Smooth muscle cell of the brain vasculature (primary cell): ENCODE measurements around the gene ORM2.

Experiments
- DNase-seq: peaks from one replicate; pipeline ENCODE4 v3.0.0-alpha.2; 2012; ENCODE audit warnings: low read depth, low spot score

The ORM2 gene

DNA sequence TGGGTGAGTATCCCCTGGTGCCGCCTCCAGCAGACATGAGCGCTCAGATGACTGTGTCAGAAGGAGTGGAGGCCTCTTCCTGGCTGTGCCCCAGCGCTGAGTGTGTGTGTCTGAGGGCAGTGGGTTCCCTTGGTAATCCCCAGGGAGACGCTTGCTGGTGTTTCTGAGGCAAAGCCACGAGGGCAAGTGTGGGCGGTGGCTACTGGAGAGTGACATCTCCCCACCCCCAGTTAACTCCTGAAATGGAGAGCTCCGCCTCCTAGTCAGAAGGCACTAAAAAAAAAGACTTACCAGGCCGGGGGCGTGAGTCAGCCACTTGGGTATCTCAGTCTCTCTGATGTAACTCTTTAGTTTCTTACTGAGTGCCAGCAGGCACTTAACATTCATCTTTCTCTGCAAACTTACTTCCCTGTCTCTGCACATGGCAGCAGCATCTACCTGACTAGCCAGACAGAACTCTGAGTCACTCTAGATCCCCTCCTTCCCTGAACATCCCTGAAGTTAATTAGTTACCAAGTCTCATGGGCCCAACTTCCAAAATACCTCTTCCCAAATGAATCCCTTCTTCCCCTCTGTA lies 19.3 kb downstream of the ORM2 start:
- peak; percentile 60 for DNase-seq

DNA sequence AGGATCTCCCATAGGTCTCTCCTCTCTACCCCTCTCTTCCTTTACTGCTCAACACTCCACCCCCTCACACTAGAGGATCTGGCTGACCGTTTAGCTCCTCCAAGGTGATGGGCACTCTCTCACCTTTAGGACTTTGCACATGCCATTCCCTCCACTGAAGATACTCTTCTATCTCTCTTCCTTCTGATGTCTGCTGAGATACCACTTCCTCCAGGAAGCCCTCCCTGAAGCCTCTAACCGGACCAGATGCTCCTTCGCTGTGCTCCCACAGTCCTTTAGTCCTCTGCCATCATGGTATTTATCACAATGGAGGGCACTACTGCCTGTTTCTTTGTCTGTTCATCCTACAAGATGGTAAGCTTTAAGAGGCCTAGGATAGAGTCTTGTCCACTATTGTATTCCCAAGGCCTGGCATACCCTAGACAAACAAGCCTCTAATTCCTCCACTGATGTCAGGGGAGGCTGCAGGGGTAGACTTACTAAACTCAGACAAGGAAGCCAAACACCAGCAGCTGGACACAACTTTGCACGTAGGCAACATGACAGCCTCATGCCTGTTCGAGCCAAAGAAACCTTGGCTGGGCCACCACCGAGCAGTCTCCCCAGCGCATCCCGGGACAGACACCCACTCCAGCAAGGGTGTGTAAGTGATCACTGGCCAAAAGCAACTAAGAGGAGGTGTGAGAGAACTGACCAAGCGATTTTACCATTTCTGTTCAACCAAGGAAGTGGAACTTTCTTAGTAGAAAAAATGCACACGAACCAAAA lies 20.2 kb downstream of the ORM2 start:
- no peak for DNase-seq

- DNase-seq: no peak
Observed at GRCh38 chr9:114350636-114351401, 21.1 kb downstream of the ORM2 start.

- no peak for DNase-seq
Observed at GRCh38 chr9:114351932-114352331, 22.3 kb downstream of the ORM2 start.

- DNase-seq: no peak
Observed at GRCh38 chr9:114355821-114356220, 26.2 kb downstream of the ORM2 start.

GRCh38 chr9:114356792-114357191 lies 27.1 kb downstream of the ORM2 start:
- no peak for DNase-seq

DNA sequence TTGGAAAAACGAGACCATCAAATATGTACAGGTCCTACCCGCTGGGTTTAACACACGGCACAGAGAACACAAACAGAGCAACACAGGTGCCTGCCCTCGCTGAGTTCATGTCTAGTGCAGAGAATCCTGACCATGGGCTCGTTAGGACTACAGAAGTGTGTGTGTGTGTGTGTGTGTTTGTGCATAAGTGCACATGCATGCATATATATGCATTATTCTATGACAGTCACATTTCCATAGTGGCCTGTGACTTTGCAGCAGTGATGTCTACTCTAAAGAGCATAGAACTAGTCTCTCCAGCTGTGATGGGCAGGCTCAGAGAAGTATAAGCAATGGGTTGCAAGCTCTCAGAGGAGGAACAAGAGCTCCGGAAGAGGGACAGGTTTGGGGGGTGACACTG lies 27.7 kb downstream of the ORM2 start:
- no peak for DNase-seq

DNA sequence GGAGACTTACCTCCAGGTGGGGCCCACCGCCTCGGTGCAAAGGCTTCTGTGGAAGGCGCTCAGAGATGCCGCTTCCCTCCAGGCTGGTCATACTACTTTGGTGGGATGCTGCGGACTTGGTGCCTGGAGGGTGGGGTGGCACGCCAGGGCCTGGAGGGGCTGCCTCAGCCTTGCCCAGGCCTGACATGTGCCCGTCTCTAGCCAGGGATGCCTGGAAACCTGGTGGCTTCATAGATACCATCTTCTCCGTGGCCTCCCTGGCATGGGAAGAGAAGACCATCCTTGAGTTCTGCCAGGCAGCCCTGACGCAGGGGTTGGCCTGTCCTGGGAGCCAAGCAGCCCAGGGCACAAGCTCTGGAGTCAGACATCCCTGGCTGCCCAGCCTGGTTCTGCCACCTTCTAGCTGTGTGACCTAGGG lies 28.3 kb downstream of the ORM2 start:
- DNase-seq: no peak

GRCh38 chr9:114359801-114360200 lies 30.1 kb downstream of the ORM2 start:
- DNase-seq: no peak

DNA sequence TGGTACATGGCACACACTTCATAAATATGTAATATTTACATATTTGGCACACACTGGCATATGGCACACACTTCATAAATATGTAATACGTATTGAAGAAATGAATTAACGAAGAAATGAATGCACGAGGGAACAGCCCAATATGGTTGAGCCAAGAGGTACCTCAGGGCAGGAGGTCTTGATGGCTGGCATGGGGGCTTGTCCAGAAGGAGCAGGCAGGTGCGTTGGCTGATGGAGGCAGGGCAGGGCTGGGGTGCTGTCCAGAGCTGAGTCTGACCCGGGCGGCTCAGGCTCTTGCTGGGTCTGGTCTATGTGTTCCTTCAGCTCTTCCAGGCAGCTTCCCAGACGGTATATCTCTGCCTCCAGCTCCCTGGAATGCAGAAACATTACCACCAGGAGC lies 31.9 kb downstream of the ORM2 start:
- DNase-seq: no peak

GRCh38 chr9:114362394-114362793 lies 32.7 kb downstream of the ORM2 start:
- DNase-seq: no peak

DNA sequence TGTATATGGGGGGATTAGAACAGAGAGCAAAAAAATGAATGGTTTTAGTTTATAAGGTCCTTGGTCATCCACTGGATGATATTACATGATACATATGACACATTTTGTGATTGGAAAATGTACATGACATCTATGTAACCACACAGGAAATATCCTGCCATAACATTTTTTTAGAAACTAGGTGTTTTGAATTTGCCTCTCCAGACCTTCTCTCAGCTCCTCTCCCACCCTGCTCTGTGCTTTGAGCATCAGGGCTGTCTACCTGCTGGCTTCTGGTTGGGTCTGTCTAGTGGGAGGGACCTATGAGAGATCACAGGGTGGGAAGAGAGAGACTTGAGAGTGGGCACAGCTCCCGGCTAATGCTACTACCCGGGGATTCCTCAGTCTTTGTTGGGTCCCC lies 33.8 kb downstream of the ORM2 start:
- no peak for DNase-seq

DNA sequence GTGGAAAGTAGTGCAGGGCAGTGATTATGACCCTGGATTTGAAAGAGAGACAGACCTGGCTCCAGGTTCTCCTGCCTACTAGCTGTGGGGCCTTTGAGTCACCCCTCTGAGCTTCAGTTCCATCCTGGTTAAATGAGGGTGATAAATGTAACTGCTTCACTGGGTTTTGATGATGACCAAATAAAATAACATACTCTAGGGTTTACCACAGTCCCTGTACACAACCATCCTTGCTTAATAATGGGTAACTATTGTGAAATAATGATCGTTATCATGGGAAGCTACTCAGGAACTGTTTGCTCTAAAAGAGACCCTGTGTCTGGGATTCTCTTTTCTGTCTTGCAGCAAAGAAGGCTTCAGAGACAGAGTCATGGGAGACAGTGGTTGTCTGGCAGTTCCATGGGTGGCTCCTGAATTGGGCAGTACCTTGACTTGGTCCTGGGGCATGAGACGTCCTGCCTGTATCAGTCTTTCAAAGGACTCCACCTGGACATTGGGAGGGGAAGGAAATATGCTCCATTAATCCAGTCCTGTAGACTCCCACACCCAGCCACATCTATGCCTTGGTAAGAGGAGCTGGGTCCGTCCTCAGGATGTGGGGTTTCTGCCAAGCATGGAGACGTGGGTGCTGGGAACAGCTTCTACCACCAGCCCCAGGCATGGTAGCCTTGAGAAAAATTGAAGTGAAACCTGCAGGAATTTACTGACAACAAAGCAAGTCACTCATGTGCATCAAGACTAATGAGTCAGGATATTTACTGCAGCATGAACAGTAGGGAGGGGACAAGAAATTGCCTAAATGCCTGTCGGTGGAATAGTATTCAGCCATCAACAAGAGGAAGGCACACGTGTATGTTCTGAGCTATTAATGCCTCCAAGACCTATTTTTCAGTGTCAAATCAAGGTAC lies 34.7 kb downstream of the ORM2 start:
- DNase-seq: no peak

GRCh38 chr9:114365194-114365593 lies 35.5 kb downstream of the ORM2 start:
- DNase-seq: no peak

DNA sequence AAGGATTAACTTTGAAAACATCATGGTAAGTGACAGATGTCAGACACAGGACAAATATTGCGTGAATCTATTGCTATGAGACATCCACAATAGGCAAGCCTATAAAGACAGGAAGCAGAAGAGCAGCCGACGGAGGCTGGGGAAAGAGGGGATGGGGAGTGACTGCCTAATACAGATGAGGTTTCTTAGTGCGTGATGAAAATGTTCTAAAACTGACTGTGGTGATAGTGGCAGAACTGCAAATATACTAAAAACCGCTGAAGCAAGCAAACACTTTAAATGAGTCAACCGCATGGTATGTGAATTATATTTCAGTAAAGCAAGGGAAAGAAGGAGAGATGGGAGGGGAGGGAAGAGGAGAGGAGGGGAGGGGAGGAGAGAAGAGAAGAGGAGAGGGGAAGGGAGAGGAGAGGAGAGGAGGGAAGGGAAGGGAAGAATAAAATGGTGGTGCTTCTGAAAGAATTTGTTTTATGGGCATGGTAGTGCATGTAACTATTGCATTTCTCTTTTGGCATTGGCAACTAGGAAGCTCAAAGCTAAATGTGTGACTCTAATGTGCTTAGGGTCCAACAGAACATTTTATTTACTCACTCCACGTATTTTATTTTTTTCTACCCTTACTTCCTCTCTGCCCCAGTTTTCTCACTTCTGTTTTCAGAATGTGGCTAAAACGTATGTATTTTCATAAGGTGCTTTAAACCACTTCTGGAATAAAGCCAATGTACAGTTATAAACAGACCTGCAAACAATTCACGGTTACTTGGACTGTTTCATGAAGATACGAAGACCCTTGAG lies 36.9 kb downstream of the ORM2 start:
- DNase-seq: peak; percentile 37

DNA sequence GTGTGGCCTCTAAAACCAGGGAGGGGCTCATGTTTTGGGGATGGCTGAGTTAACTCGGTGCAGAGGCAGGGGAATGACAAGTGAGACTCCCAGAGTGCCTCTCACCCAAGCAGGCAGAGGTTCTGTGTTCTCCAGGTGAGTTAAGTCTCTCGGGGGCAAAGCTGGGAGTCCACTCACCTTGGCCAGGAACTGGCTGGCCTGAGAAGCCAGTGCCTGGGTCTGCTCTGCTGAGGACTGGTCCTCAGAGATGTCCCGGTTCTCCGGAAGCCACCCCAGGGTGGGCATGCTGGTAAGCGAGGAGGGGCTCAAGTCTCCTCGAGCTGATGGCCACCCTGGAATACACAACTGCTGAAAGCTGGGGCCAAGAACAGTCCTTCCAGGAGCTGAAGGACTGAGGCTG lies 37.7 kb downstream of the ORM2 start:
- no peak for DNase-seq

- DNase-seq: no peak
Observed at GRCh38 chr9:114367772-114368569, 38.3 kb downstream of the ORM2 start.

DNA sequence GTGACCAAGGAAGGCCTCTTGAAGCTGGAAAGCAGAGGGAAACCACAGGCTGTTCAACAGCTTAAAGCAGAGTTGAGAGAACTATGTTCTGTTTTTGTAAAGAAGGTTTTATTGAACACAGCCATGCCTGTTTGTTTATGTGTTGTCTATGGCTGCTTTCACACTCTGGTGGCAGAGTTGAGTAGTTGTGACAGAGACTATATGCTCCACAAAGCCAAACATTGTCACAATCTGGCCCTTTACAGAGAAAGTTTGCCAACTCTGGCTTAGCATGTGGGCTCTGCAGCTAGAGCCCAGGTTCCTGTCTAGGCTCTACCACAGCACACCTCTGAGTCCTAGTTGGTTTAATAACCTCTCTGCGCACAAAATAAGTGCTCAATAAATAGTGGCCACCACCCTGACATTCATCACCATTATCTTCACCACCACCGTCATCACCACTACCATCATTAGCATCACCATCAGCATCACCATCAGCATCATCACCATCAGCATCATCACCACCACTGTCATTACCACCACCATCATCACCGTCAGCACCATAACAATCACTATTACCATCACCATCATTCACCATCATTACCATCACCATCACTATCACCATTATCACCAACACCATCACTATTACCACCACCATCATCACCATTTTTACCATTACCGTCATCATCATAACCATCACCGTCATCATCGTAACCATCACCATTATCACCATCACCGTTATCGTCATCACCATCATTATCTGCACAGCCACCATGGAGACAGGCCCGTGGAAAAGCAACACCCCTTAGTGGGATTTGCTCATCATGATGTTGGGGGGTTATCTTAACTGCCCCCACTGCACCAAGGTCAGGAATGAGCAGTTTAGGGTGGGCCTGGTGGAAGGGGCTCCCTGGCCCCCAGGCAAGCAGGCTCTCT lies 39.8 kb downstream of the ORM2 start:
- no peak for DNase-seq
